ENCODE results near the gene CH25H.
"Not testable (repeated sequence)": the region's sequence is repeated elsewhere in the genome, so short reads cannot be mapped to it uniquely, and the experiment has no call there.

The CH25H gene

GRCh38 chr10:89207181-89207800, at the start of gene CH25H:
TSS of gene CH25H (minus strand) at chr10:89207317. CDS start at chr10:89207292, 25 bp downstream.
- no peak within 1 kb of the TSS for H3K27ac ChIP-seq

GRCh38 chr10:89256340-89256739, 49.2 kb upstream of the CH25H start:
- TF ChIP-seq CTCF (conservative IDR thresholded peaks at IDR 0.05): no peak
- TF ChIP-seq ZFX (IDR thresholded peaks at IDR 0.05): no peak
- H3K27ac ChIP-seq: no peak overlapping the region

More at GRCh38 chr10:89207181-89207800, at the start of gene CH25H:
- TF ChIP-seq ZFX (IDR thresholded peaks at IDR 0.05): no peak
- TF ChIP-seq CTCF (conservative IDR thresholded peaks at IDR 0.05): no peak

GRCh38 chr10:89255793-89256192, 48.7 kb upstream of the CH25H start:
- no peak overlapping the region for H3K27ac ChIP-seq
- TF ChIP-seq ZFX (IDR thresholded peaks at IDR 0.05) (no peak), CTCF (conservative IDR thresholded peaks at IDR 0.05) (no peak)

GRCh38 chr10:89255091-89255579, 48.0 kb upstream of the CH25H start:
- not testable (repeated sequence) for H3K27ac ChIP-seq

- TF ChIP-seq ZFX (IDR thresholded peaks at IDR 0.05) (no peak), CTCF (conservative IDR thresholded peaks at IDR 0.05) (no peak)
- H3K27ac ChIP-seq: peak overlapping the region; percentile 16; the same call in 1 of the 2 replicates
These were observed 45.1 kb upstream of the CH25H start for GRCh38 chr10:89252225-89252585.

- TF ChIP-seq CTCF (conservative IDR thresholded peaks at IDR 0.05) (no peak), ZFX (IDR thresholded peaks at IDR 0.05) (no peak)
- peak within 1 kb of the TSS; percentile 70 for H3K27ac ChIP-seq
These were observed 44.5 kb upstream of the CH25H start, which contains the start of gene LIPA for GRCh38 chr10:89251409-89252224. TSS of gene LIPA (minus strand) at chr10:89251775. CDS start at chr10:89247648, 4,127 bp downstream.

- H3K27ac ChIP-seq: peak overlapping the region; percentile 70
- TF ChIP-seq ZFX (IDR thresholded peaks at IDR 0.05) (no peak), CTCF (conservative IDR thresholded peaks at IDR 0.05) (no peak)
These were observed 43.8 kb upstream of the CH25H start for GRCh38 chr10:89250865-89251408.

Data from C4-2B (cell line).